ENCODE results near the gene PIK3C2B.

PIK3C2B gene

DNA sequence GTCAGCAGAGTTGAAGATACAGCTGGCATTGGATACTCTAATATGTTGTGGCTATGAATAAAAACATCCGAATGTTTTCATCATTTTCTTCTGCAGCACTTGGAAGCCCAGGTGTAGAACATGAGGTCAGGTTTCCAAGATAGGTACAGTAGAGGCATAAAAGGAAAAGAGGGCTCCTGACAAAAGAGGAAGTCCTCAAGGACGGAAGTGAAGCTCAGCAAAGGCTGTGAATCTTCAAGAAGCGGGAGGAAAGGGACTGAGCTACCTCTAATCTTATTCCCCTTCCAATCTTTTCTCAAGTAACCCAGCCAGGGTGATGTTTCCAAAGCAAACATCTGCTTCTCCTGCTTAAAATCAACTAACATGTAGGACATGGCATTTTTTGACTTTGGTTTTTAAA is 4.4 kb upstream of the PIK3C2B start:
- TF ChIP-seq, protein P1, sequence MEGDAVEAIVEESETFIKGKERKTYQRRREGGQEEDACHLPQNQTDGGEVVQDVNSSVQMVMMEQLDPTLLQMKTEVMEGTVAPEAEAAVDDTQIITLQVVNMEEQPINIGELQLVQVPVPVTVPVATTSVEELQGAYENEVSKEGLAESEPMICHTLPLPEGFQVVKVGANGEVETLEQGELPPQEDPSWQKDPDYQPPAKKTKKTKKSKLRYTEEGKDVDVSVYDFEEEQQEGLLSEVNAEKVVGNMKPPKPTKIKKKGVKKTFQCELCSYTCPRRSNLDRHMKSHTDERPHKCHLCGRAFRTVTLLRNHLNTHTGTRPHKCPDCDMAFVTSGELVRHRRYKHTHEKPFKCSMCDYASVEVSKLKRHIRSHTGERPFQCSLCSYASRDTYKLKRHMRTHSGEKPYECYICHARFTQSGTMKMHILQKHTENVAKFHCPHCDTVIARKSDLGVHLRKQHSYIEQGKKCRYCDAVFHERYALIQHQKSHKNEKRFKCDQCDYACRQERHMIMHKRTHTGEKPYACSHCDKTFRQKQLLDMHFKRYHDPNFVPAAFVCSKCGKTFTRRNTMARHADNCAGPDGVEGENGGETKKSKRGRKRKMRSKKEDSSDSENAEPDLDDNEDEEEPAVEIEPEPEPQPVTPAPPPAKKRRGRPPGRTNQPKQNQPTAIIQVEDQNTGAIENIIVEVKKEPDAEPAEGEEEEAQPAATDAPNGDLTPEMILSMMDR (IDR thresholded peaks at IDR 0.05) = no peak
- H3K36me3 ChIP-seq = no peaks in the 10 kb centered on the region

DNA sequence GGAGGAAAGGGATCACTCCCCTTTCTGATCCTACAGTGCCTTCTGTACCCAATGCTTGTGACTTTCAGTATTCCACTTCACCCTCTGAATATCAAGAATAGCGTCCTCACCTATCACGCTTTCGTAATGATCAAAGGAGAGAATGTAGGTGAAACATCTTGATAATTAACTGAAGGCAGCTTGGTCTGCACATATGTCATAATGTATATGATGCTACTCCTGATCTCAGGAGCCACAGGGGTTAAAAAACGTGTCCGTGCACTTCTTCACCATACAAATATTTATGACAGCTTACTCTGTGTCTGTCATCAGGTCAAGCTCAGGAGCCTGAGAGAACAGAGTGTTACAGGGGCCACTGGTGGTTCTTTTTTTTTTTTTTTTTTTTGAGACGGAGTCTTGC is 1.2 kb upstream of the PIK3C2B start:
- H3K27ac ChIP-seq = no peak overlapping the region
- TF ChIP-seq, protein P1 (IDR thresholded peaks at IDR 0.05) = no peak
- H3K4me1 ChIP-seq (ENCODE audit: control insufficient read depth in 1 of 2, insufficient read depth in 1 of 2, low read depth in 1 of 2, low read length in 1 of 2) = peaks cover 25 to 32% of the 10 kb centered on the region in 2 experiments
- H3K27me3 ChIP-seq = peaks cover 77% of the 10 kb centered on the region
- H3K36me3 ChIP-seq = no peaks in the 10 kb centered on the region
- no peaks in the 10 kb centered on the region for H3K9me3 ChIP-seq
- H3K4me3 ChIP-seq (ENCODE audit: low read depth in 1 of 2, low read length in 1 of 2) = no peak overlapping the region

More for the DNA sequence above, 4.4 kb upstream of the PIK3C2B start:
- Histone ChIP-seq H3K4me3 (ENCODE audit: low read depth in 1 of 2, low read length in 1 of 2) (no peak overlapping the region), H3K27me3 (peaks cover 45% of the 10 kb centered on the region), H3K9me3 (no peaks in the 10 kb centered on the region), H3K27ac (peak overlapping the region; percentile 18), H3K4me1 (ENCODE audit: control insufficient read depth in 1 of 2, insufficient read depth in 1 of 2, low read depth in 1 of 2, low read length in 1 of 2) (peaks cover 21 to 30% of the 10 kb centered on the region in 2 experiments)

DNA sequence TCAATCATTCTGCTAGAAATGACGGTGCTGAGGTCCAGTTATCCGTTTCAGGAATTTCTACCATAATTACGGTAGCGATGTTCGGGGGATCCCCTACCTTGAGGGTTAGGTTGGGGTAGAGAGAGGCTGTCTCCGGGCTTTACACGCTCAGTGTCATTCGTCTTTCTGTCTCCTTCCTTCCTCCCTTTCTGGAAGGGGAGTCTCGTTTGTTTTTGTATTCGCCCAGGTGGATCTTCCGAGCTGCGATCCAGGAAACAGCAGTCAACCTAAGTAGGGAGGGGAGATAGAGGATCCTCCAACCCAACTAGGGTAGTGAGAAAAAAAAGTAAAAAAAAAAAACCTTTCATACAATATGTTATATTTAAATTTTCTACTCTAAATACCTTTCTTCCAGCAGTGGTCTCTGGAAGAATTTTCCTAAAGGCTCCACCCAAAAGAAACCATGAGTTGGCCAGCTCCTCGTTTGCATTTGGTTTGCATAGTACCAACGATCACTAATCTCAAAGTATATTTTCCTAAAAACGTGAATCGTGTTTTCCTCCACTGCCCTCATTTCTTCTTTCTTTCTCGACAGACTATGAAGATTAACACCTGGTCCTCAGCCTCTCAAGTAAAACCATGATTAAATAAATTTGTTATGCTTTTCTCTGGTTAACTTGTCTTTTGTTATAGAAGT is 611 bp upstream of the PIK3C2B start:
- H3K27me3 ChIP-seq = peaks cover 77% of the 10 kb centered on the region
- peak overlapping the region; percentile 76 to 81 for H3K4me3 ChIP-seq (ENCODE audit: low read depth in 1 of 2, low read length in 1 of 2)
- peaks cover 25 to 32% of the 10 kb centered on the region in 2 experiments for H3K4me1 ChIP-seq (ENCODE audit: control insufficient read depth in 1 of 2, insufficient read depth in 1 of 2, low read depth in 1 of 2, low read length in 1 of 2)
- TF ChIP-seq, protein P1 (IDR thresholded peaks at IDR 0.05) = no peak
- peak overlapping the region; percentile 47 for H3K27ac ChIP-seq
- no peaks in the 10 kb centered on the region for H3K36me3 ChIP-seq
- H3K9me3 ChIP-seq = no peaks in the 10 kb centered on the region

DNA sequence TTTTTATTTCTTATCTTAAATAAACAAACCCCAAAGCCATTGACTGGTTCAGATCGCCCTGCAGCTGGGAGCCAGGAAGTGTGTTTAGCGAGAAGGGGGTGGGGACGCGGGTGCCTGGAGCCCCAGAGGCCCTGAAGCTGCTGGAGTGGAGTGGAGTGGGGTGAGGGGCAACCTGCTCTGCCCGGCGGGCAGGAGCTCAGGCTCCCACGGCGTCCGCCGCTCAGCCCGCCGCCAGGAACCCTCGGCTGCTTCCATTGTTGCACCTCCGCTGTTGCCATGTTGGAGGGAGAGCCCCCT is 673 bp downstream of the PIK3C2B start:
- peak overlapping the region; percentile 76 to 81 for H3K4me3 ChIP-seq (ENCODE audit: low read depth in 1 of 2, low read length in 1 of 2)
- H3K4me1 ChIP-seq (ENCODE audit: control insufficient read depth in 1 of 2, insufficient read depth in 1 of 2, low read depth in 1 of 2, low read length in 1 of 2) = peaks cover 27 to 29% of the 10 kb centered on the region in 2 experiments
- no peaks in the 10 kb centered on the region for H3K9me3 ChIP-seq
- H3K27me3 ChIP-seq = peaks cover 77% of the 10 kb centered on the region
- no peaks in the 10 kb centered on the region for H3K36me3 ChIP-seq
- TF ChIP-seq, protein P1 (IDR thresholded peaks at IDR 0.05) = no peak
- H3K27ac ChIP-seq = peak overlapping the region; percentile 47

DNA sequence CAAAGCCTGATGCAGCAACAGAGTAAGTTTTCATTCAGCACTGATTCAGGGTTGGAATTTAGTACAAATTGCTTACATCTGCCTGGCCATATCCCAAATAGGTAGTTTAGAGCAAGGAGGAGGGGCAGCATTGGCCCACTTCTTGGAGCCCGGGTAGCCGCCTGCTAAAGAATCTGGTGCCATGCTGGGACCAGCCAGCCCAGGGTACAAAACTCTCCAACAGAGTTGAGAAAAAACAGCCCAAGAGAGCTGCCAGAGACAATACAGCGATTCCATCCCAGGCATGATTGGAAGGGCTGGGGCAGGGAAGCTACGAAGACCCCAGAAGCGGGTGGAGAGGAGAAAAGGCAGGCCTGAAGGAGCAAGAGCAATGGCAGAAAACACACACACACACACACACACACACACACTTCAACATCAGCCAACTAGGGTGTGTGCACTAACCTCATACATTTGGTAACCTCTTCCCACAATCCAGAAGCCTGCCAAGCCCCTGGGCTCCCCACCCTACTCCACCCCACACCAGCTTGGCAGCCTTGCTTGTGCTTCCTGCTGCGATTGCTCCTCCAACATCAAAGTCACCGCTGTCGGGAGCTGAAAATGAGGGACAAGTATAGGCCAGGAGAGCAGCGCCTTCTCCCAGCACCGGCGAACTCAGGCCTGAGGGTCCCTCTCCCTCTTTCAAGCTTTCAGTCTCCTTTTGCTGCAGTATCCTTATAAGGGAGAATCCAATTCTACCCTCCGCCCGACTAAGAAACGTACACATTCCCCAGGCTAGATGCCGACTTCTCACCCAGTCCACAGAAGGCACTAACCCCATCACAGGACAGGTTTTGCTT is 1.2 kb downstream of the PIK3C2B start:
- Histone ChIP-seq H3K4me1 (ENCODE audit: control insufficient read depth in 1 of 2, insufficient read depth in 1 of 2, low read depth in 1 of 2, low read length in 1 of 2) (peaks cover 23 to 25% of the 10 kb centered on the region in 2 experiments), H3K9me3 (no peaks in the 10 kb centered on the region), H3K36me3 (no peaks in the 10 kb centered on the region), H3K27ac (peak overlapping the region; percentile 47), H3K27me3 (peaks cover 78% of the 10 kb centered on the region), H3K4me3 (ENCODE audit: low read depth in 1 of 2, low read length in 1 of 2) (peak overlapping the region; percentile 76 to 81)
- TF ChIP-seq, protein P1 (IDR thresholded peaks at IDR 0.05) = no peak

Data from neutrophil (primary cell).